Fibroblast of lung (primary cell): ENCODE data around the gene BTBD16. TPM values are rescaled to one million over a fixed set of nuclear protein-coding genes. Genes with fewer than 3 reads are reported as not detected.
A peak's percentile ranks its signal among the peaks of the same experiment; 100 is the strongest.

ENCODE experiments used
- DNase-seq, 2 donors: peaks; one replicate each; pipeline versions ENCODE4 v3.0.0 to v3.0.0-alpha.2; 2010; ENCODE audit warnings: low read depth in 2 of 2
- H2AFZ ChIP-seq: 2 replicates; pipeline ENCODE4 v1.5.1; 2012; ENCODE audit warnings: low read length, control low read depth, inconsistent platforms
- H3K27ac ChIP-seq: 2 replicates; pipeline ENCODE4 v1.5.1; 2011; ENCODE audit warnings: low read length, control low read depth; ENCODE audit not compliant: insufficient read depth
- H3K27me3 ChIP-seq: 2 replicates; pipeline ENCODE4 v1.5.1; 2011; ENCODE audit warnings: mild to moderate bottlenecking, low read length; ENCODE audit not compliant: control insufficient read depth, insufficient read depth
- H3K36me3 ChIP-seq: 2 replicates; pipeline ENCODE4 v1.5.1; 2011; ENCODE audit warnings: low read length; ENCODE audit not compliant: control insufficient read depth, insufficient read depth
- H3K4me1 ChIP-seq: 2 replicates; pipeline ENCODE4 v1.5.1; 2011; ENCODE audit warnings: low read length; ENCODE audit not compliant: control insufficient read depth, insufficient read depth; ENCODE audit errors: extremely low read depth
- H3K4me2 ChIP-seq: 2 replicates; pipeline ENCODE4 v1.5.1; 2011; ENCODE audit warnings: low read length, control low read depth; ENCODE audit not compliant: insufficient read depth; ENCODE audit errors: extremely low read depth
- H3K4me3 ChIP-seq, 4 experiments: fragments of 200-600 bp in 1 of 4; sonication (generic) in 1 of 4; replicated peaks in 1 of 4; 2 replicates each; pipeline ENCODE4 v1.5.1; 2011 to 2016; ENCODE audit warnings: low read length in 4 of 4, low read depth in 3 of 4, mild to moderate bottlenecking in 3 of 4, control low read depth in 2 of 4, inconsistent platforms in 1 of 4, mixed read lengths in 1 of 4; ENCODE audit not compliant: insufficient read depth in 1 of 4; ENCODE audit errors: control extremely low read depth in 1 of 4
- H3K79me2 ChIP-seq: 2 replicates; pipeline ENCODE4 v1.5.1; 2012; ENCODE audit warnings: mild to moderate bottlenecking, low read length, inconsistent platforms; ENCODE audit not compliant: control insufficient read depth, insufficient read depth
- H3K9ac ChIP-seq: 2 replicates; pipeline ENCODE4 v1.5.1; 2011; ENCODE audit warnings: mild to moderate bottlenecking, low read length, control low read depth; ENCODE audit not compliant: insufficient read depth
- H3K9me3 ChIP-seq: 2 replicates; pipeline ENCODE4 v1.5.1; 2012; ENCODE audit warnings: low read depth, low read length; ENCODE audit not compliant: control insufficient read depth, insufficient read depth
- H4K20me1 ChIP-seq: 2 replicates; pipeline ENCODE4 v1.5.1; 2011; ENCODE audit warnings: low read length; ENCODE audit not compliant: control insufficient read depth, insufficient read depth; ENCODE audit errors: extremely low read depth
- CTCF ChIP-seq, 2 donors: IDR thresholded peaks in 1 of 2; conservative IDR thresholded peaks in 1 of 2; 1 replicate in 1 of 2; 2 replicates in 1 of 2; pipeline ENCODE4 v1.5.1; 2011 to 2012; ENCODE audit warnings: low read length in 2 of 2, control low read depth in 1 of 2, inconsistent platforms in 1 of 2, low read depth in 1 of 2, mild to moderate bottlenecking in 1 of 2
- EZH2 ChIP-seq: IDR thresholded peaks from 2 replicates; pipeline ENCODE4 v1.5.1; 2012; ENCODE audit warnings: low read length, control low read depth, mild to moderate bottlenecking; ENCODE audit errors: missing control alignments
- polyA plus RNA-seq, 2 donors: library from polyadenylated mRNA; depleted of rRNA in 1 of 2; stranded (reverse) in 1 of 2; unstranded in 1 of 2; fragments of >200 nt; gene quantifications; 2 replicates each; pipeline ENCODE4 v1.2.1, GENCODE V29; 2011 to 2012; ENCODE audit warnings: missing spikeins in 1 of 2
- total RNA-seq: library from RNA; depleted of rRNA; stranded (reverse); fragments of >200 nt; gene quantifications from 2 replicates; pipeline ENCODE4 v1.2.1, GENCODE V29; 2014

The BTBD16 gene
- total and polyA plus RNA-seq, 2 donors (not counting 1 experiment from before 2014, with no cell fraction given), result not detected

GRCh38 chr10:122285506-122286444 lies 14.7 kb downstream of the BTBD16 start:
- no peak overlapping the region for H3K4me2 ChIP-seq
- H3K36me3 ChIP-seq, result no peaks in the 10 kb centered on the region
- no peaks in the 10 kb centered on the region for H4K20me1 ChIP-seq
- no peak for DNase-seq
- no peak overlapping the region for H3K27ac ChIP-seq
- H3K4me3 ChIP-seq, result no peak overlapping the region
- no peaks in the 10 kb centered on the region for H3K79me2 ChIP-seq
- no peaks in the 10 kb centered on the region for H3K9me3 ChIP-seq
- H3K9ac ChIP-seq, result no peak overlapping the region
- peaks cover 12% of the 10 kb centered on the region for H3K4me1 ChIP-seq
- no peak overlapping the region for H2AFZ ChIP-seq
- peaks cover 2% of the 10 kb centered on the region for H3K27me3 ChIP-seq
- no peak for TF ChIP-seq CTCF (conservative IDR thresholded peaks at IDR 0.05 in 1 of 2, IDR thresholded peaks at IDR 0.05 in 1 of 2; ENCODE audit: low read depth in 1 of 2, low read length in 2 of 2)
- TF ChIP-seq EZH2, result no peak

GRCh38 chr10:122286867-122287266 lies 15.8 kb downstream of the BTBD16 start:
- peak; percentile 68 to 86 for DNase-seq
- H3K27ac ChIP-seq, result no peak overlapping the region
- no peaks in the 10 kb centered on the region for H3K79me2 ChIP-seq
- H3K36me3 ChIP-seq, result no peaks in the 10 kb centered on the region
- no peak overlapping the region for H3K4me2 ChIP-seq
- peaks cover 2% of the 10 kb centered on the region for H3K27me3 ChIP-seq
- H3K4me1 ChIP-seq, result peaks cover 9% of the 10 kb centered on the region
- no peak overlapping the region for H2AFZ ChIP-seq
- H3K9me3 ChIP-seq, result no peaks in the 10 kb centered on the region
- H3K9ac ChIP-seq, result no peak overlapping the region
- no peak overlapping the region for H3K4me3 ChIP-seq
- H4K20me1 ChIP-seq, result no peaks in the 10 kb centered on the region
- no peak for TF ChIP-seq EZH2
- no peak for TF ChIP-seq CTCF (conservative IDR thresholded peaks at IDR 0.05 in 1 of 2, IDR thresholded peaks at IDR 0.05 in 1 of 2; ENCODE audit: low read depth in 1 of 2, low read length in 2 of 2)

GRCh38 chr10:122287570-122287969 lies 16.5 kb downstream of the BTBD16 start:
- peaks cover 5% of the 10 kb centered on the region for H3K4me1 ChIP-seq
- H3K27ac ChIP-seq, result no peak overlapping the region
- H3K27me3 ChIP-seq, result peaks cover 2% of the 10 kb centered on the region
- no peaks in the 10 kb centered on the region for H4K20me1 ChIP-seq
- no peak overlapping the region for H3K9ac ChIP-seq
- H3K9me3 ChIP-seq, result no peaks in the 10 kb centered on the region
- no peaks in the 10 kb centered on the region for H3K79me2 ChIP-seq
- no peak overlapping the region for H3K4me3 ChIP-seq
- peak overlapping the region; percentile 35 for H3K4me2 ChIP-seq
- TF ChIP-seq EZH2 (no peak), CTCF (conservative IDR thresholded peaks at IDR 0.05 in 1 of 2, IDR thresholded peaks at IDR 0.05 in 1 of 2; ENCODE audit: low read depth in 1 of 2, low read length in 2 of 2) (no peak)
- H3K36me3 ChIP-seq, result no peaks in the 10 kb centered on the region
- no peak overlapping the region for H2AFZ ChIP-seq
- DNase-seq, result no peak
